Colonic mucosa (tissue), 4 donors: ENCODE results near the gene TRNT1. TPM values are rescaled to one million over a fixed set of nuclear protein-coding genes. Genes with fewer than 3 reads are reported as not detected.

ENCODE experiments used
- DNase-seq: peaks from one replicate; pipeline ENCODE4 v3.0.0-alpha.2; 2020
- H3K27ac ChIP-seq: fragments of 200-600 bp; one replicate; pipeline ENCODE4 v1.8.0; 2021
- H3K27me3 ChIP-seq: fragments of 200-600 bp; one replicate; pipeline ENCODE4 v1.8.0; 2021
- H3K36me3 ChIP-seq: fragments of 200-600 bp; one replicate; pipeline ENCODE4 v1.8.0; 2021
- H3K4me1 ChIP-seq: fragments of 200-600 bp; one replicate; pipeline ENCODE4 v1.8.0; 2021; ENCODE audit warnings: mild to moderate bottlenecking
- H3K4me3 ChIP-seq: fragments of 200-600 bp; one replicate; pipeline ENCODE4 v1.8.0; 2021
- H3K9ac ChIP-seq, 2 donors: one replicate each; pipeline ENCODE4 v1.7.0; 2013; ENCODE audit warnings: control low read depth in 2 of 2, low read depth in 2 of 2, low read length in 2 of 2
- H3K9me3 ChIP-seq: fragments of 200-600 bp; one replicate; pipeline ENCODE4 v1.8.0; 2021
- intact Hi-C: fragments of 100-400 bp; cut with DNase I; formaldehyde crosslinking; loops from one replicate; pipeline ENCODE4 v1.14.1; 2022
- total RNA-seq, 2 donors: library from RNA; stranded (reverse); fragmentation: NEBNext Ultra II Directional in 1 of 2; extraction: Animal tissue kit (Norgen Biotek cat#: 25700) in 1 of 2; gene quantifications; one replicate each; pipeline ENCODE4 v1.2.1, GENCODE V29; 2021
- TF ChIP-seq, protein P1 (sequence below): fragments of 200-600 bp; IDR thresholded peaks from one replicate; pipeline ENCODE4 v1.8.0; 2022; ENCODE audit warnings: antibody characterized with exemption, mild to moderate bottlenecking
- donor health status: healthy.
- donor health status: DM: no; HTN: no; CAD: no.
- donor health status: DM: no; HTN: no; CAD: no.

Gene TRNT1
- total RNA-seq, 2 donors from 2014 or later = 15.7 to 26.8 TPM

DNA sequence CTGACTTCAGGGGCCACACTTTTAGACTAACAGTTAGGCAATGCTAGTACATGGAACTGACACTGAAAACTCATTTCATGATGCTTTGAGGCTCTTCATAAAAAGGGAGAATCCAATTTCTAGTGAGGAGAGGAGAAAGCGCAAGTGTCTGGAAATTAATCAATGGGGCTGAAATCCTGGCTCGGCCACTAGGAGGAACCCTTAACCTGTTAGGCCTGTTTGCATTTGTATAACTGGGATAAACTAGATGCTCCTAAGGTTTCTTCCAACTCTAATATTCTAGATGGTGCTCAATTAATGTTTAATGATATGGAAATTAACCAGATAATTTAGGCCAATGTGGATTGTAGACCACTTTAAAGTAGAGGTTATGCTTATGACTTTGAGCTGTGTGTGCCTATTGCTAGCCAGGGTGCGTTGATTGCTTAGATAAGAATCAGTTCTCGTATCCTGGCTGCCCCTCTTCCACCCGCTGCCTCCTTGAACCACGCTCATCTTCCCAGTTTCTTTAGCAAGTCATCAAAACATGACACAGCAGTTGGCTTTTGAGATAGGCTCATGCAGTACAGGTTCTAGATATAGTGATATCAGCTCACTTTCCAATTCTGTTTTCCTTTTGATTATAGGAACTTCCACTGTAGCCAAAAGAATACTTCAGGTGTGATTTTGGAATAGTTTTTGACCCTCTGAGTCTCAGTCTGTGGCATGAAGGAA lies 69.6 kb downstream of the TRNT1 start:
- DNase-seq = no peak
- intact Hi-C loops = loop anchor here (5.0 kb wide), 1 partner anchor 806 kb away; no protein-coding TSS in a partner anchor

More for the DNA sequence above, 69.6 kb downstream of the TRNT1 start:
- Histone ChIP-seq H3K9me3 (no peaks in the 10 kb centered on the region), H3K9ac (no peak overlapping the region), H3K27ac (no peak overlapping the region), H3K4me3 (no peak overlapping the region), H3K27me3 (no peaks in the 10 kb centered on the region), H3K36me3 (no peaks in the 10 kb centered on the region), H3K4me1 (no peaks in the 10 kb centered on the region)
- TF ChIP-seq, protein P1, sequence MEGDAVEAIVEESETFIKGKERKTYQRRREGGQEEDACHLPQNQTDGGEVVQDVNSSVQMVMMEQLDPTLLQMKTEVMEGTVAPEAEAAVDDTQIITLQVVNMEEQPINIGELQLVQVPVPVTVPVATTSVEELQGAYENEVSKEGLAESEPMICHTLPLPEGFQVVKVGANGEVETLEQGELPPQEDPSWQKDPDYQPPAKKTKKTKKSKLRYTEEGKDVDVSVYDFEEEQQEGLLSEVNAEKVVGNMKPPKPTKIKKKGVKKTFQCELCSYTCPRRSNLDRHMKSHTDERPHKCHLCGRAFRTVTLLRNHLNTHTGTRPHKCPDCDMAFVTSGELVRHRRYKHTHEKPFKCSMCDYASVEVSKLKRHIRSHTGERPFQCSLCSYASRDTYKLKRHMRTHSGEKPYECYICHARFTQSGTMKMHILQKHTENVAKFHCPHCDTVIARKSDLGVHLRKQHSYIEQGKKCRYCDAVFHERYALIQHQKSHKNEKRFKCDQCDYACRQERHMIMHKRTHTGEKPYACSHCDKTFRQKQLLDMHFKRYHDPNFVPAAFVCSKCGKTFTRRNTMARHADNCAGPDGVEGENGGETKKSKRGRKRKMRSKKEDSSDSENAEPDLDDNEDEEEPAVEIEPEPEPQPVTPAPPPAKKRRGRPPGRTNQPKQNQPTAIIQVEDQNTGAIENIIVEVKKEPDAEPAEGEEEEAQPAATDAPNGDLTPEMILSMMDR = no peak

Other genes with a start within 250 kb of the TRNT1 start
- gene IL5RA, start 16.6 kb upstream of the TRNT1 start, total RNA-seq = under 1 TPM; 0.15 to 0.21 TPM
- gene CRBN, start 52.8 kb downstream of the TRNT1 start, total RNA-seq = 10 to 100 TPM; 30.0 to 47.7 TPM